Breast epithelium (tissue), 3 donors: ENCODE data around the gene CLMP.

ENCODE experiments used
- POLR2AphosphoS5 ChIP-seq, 3 donors: sonication (generic); formaldehyde crosslinking; IDR thresholded peaks; one replicate each; pipeline ENCODE4 v1.6.1; 2017; ENCODE audit warnings: antibody characterized with exemption in 3 of 3
- TF ChIP-seq, protein P1 (sequence below), 3 donors: fragments of 450-650 bp; IDR thresholded peaks; one replicate each; pipeline ENCODE4 v1.5.1; 2016 to 2017; ENCODE audit warnings: antibody characterized with exemption in 3 of 3, mild to moderate bottlenecking in 3 of 3, moderate library complexity in 3 of 3

DNA sequence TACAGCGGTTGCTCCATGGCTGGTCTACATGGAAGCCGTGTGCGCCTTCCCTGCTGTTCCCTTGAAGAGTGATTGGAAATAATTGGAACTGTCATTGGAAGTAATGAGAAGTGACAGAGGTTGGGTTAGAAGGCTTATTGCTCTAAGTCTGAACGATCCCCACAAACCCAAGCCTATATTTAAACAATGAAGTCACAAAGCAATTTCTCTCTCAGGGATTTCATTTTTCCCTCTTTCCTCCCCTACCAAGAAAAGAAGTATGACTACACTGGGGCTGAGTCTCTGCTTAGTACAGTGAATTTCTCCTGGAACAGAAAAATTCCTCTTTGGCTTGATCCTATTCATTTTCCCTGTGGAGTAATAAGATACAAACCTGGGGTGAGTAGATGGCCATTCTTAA is 7.8 kb downstream of the CLMP start:
- TF ChIP-seq, protein P1, sequence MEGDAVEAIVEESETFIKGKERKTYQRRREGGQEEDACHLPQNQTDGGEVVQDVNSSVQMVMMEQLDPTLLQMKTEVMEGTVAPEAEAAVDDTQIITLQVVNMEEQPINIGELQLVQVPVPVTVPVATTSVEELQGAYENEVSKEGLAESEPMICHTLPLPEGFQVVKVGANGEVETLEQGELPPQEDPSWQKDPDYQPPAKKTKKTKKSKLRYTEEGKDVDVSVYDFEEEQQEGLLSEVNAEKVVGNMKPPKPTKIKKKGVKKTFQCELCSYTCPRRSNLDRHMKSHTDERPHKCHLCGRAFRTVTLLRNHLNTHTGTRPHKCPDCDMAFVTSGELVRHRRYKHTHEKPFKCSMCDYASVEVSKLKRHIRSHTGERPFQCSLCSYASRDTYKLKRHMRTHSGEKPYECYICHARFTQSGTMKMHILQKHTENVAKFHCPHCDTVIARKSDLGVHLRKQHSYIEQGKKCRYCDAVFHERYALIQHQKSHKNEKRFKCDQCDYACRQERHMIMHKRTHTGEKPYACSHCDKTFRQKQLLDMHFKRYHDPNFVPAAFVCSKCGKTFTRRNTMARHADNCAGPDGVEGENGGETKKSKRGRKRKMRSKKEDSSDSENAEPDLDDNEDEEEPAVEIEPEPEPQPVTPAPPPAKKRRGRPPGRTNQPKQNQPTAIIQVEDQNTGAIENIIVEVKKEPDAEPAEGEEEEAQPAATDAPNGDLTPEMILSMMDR (IDR thresholded peaks at IDR 0.05): no peak
- TF ChIP-seq POLR2AphosphoS5 (IDR thresholded peaks at IDR 0.05): no peak
